ENCODE results near the gene KPTN. TPM values are rescaled to one million over a fixed set of nuclear protein-coding genes. Genes with fewer than 3 reads are reported as not detected.

Gene KPTN
- total RNA-seq, 2 donors from 2014 or later, result 4.6 to 6.0 TPM

GRCh38 chr19:47510516-47511127, 26.6 kb upstream of the KPTN start:
- no peak for ATAC-seq

GRCh38 chr19:47509973-47510372, 26.0 kb upstream of the KPTN start:
- ATAC-seq (no peak), DNase-seq (no peak)
- intact Hi-C loops (cut with DNase I, micrococcal nuclease), result no loop called here

More at GRCh38 chr19:47510516-47511127, 26.6 kb upstream of the KPTN start:
- DNase-seq, result no peak
- intact Hi-C loops (cut with DNase I, micrococcal nuclease), result no loop called here

GRCh38 chr19:47509170-47509847, 25.3 kb upstream of the KPTN start:
- DNase-seq, result no peak
- intact Hi-C loops (cut with DNase I, micrococcal nuclease), result no loop called here
- no peak for ATAC-seq

- no peak for DNase-seq
- intact Hi-C loops (cut with DNase I, micrococcal nuclease), result no loop called here
- no peak for ATAC-seq
Measured at GRCh38 chr19:47508721-47509120, 24.7 kb upstream of the KPTN start.

- intact Hi-C loops (cut with DNase I, micrococcal nuclease), result no loop called here
Measured at GRCh38 chr19:47507924-47508553, 24.0 kb upstream of the KPTN start.

GRCh38 chr19:47507012-47507411, 23.0 kb upstream of the KPTN start:
- intact Hi-C loops (cut with DNase I, micrococcal nuclease), result no loop called here
- DNase-seq (no peak), ATAC-seq (no peak)

More at GRCh38 chr19:47507924-47508553, 24.0 kb upstream of the KPTN start:
- DNase-seq (no peak), ATAC-seq (no peak)

GRCh38 chr19:47506459-47506858, 22.4 kb upstream of the KPTN start:
- intact Hi-C loops (cut with DNase I, micrococcal nuclease), result no loop called here
- no peak for DNase-seq

GRCh38 chr19:47505506-47505905, 21.5 kb upstream of the KPTN start:
- DNase-seq (no peak), ATAC-seq (no peak)
- intact Hi-C loops (cut with DNase I, micrococcal nuclease), result no loop called here

More at GRCh38 chr19:47506459-47506858, 22.4 kb upstream of the KPTN start:
- ATAC-seq, result no peak

GRCh38 chr19:47503826-47504150, 19.8 kb upstream of the KPTN start:
- no peak for ATAC-seq
- intact Hi-C loops (cut with DNase I, micrococcal nuclease), result no loop called here
- no peak for DNase-seq

GRCh38 chr19:47503130-47503825, 19.3 kb upstream of the KPTN start:
- intact Hi-C loops (cut with DNase I, micrococcal nuclease), result no loop called here
- DNase-seq (no peak), ATAC-seq (no peak)

- intact Hi-C loops (cut with DNase I, micrococcal nuclease), result no loop called here
- ATAC-seq, result no peak
- no peak for DNase-seq
Measured at GRCh38 chr19:47499863-47500830, 16.1 kb upstream of the KPTN start.

- DNase-seq, result no peak
- intact Hi-C loops (cut with DNase I, micrococcal nuclease), result no loop called here
- ATAC-seq, result no peak
Measured at GRCh38 chr19:47499371-47499770, 15.4 kb upstream of the KPTN start.

- intact Hi-C loops (cut with DNase I, micrococcal nuclease), result no loop called here
- no peak for ATAC-seq
Measured at GRCh38 chr19:47498561-47498960, 14.5 kb upstream of the KPTN start.

GRCh38 chr19:47497821-47498520, 14.0 kb upstream of the KPTN start:
- intact Hi-C loops (cut with DNase I, micrococcal nuclease), result no loop called here
- no peak for ATAC-seq
- no peak for DNase-seq

More at GRCh38 chr19:47498561-47498960, 14.5 kb upstream of the KPTN start:
- no peak for DNase-seq

- DNase-seq (no peak), ATAC-seq (peak; percentile 33)
- intact Hi-C loops (cut with DNase I, micrococcal nuclease), result no loop called here
Measured at GRCh38 chr19:47497050-47497766, 13.2 kb upstream of the KPTN start.

- intact Hi-C loops (cut with DNase I, micrococcal nuclease), result no loop called here
- ATAC-seq (no peak), DNase-seq (no peak)
Measured at GRCh38 chr19:47495478-47496372, 11.7 kb upstream of the KPTN start.
